Measurements from ENCODE around the gene PLA2G2F.

DNA sequence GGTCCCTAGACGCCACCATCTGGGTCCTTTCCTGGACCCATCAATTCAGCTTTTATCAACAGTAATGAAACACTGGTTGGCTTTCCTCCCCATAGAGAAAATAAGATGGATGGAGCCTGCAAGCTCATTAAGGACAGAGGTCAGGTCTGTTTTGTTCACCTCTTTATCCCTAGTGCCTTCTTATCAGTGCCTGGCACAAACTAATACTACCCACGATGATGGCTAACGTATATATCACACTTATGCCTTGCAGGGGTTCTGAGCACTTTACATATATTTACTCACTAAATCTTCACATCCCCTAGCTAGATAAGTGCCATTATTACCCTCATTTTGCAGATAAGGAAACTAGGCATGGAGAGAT, 41.7 kb downstream of the PLA2G2F start:
- TF ChIP-seq EP300 (IDR thresholded peaks at IDR 0.05) (no peak), POLR2AphosphoS5 (IDR thresholded peaks at IDR 0.05) (no peak), POLR2A (IDR thresholded peaks at IDR 0.05) (no peak)
- TF ChIP-seq, protein P1, sequence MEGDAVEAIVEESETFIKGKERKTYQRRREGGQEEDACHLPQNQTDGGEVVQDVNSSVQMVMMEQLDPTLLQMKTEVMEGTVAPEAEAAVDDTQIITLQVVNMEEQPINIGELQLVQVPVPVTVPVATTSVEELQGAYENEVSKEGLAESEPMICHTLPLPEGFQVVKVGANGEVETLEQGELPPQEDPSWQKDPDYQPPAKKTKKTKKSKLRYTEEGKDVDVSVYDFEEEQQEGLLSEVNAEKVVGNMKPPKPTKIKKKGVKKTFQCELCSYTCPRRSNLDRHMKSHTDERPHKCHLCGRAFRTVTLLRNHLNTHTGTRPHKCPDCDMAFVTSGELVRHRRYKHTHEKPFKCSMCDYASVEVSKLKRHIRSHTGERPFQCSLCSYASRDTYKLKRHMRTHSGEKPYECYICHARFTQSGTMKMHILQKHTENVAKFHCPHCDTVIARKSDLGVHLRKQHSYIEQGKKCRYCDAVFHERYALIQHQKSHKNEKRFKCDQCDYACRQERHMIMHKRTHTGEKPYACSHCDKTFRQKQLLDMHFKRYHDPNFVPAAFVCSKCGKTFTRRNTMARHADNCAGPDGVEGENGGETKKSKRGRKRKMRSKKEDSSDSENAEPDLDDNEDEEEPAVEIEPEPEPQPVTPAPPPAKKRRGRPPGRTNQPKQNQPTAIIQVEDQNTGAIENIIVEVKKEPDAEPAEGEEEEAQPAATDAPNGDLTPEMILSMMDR (IDR thresholded peaks at IDR 0.05): no peak
